Stimulated activated CD4-positive, alpha-beta T cell treated with anti-CD3 and anti-CD28 coated beads, TNF-alpha, amount 100 ng/mL, for 1 hour (primary cell): Measurements from ENCODE around the gene OR7G2.

Source experiments
- DNase-seq, 3 donors: peaks; one replicate each; pipeline ENCODE4 v3.0.0-alpha.2; 2020; ENCODE audit warnings: low read depth in 3 of 3, low spot score in 1 of 3

OR7G2 gene

GRCh38 chr19:9107375-9107774 is at the start of gene OR7G2:
Gene OR7G2 (minus strand): TSS chr19:9107475. CDS start chr19:9103243, 4,232 bp downstream.
- DNase-seq, result no peak

DNA sequence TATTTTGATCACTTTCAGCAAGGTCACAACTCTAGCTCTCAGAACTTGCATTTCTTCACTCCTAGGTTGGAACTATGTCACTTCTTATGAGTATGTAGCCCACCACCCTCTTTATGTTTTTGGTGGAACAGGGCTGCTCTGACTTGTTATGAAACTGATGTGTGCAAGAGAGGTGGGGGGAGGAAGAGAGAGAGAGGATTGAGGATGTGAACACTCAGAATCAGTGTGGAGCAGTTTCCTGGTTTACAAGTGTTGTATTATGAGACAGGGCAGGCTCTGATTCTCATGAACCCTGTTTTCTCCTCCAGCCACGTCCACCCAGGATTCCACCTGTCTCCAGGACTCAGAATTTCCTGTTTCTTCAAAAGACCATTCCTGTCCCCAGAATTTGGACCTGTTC is 49.0 kb upstream of the OR7G2 start:
- DNase-seq, result no peak

GRCh38 chr19:9155591-9155990 is 48.3 kb upstream of the OR7G2 start:
- DNase-seq, result no peak

DNA sequence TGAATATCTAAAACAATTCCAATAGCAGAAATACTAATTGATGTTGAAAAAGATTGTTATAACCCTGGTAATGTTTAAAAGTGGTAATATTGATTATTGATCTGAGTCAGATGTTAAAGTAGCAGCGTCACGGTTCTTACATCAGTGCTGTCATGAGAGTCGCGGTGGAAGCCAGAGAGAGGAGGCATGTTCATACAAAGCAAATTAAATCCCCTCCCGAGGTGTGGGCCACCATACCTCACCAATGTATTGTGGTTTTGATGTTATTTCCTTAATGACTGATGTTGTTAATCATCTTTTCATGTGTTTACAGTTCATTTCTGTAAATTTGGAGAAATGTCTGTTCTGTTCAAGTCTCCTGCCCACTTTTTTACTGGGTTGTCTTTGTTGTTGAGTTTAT is 44.1 kb upstream of the OR7G2 start:
- DNase-seq, result no peak

- DNase-seq, result no peak
These were observed 43.4 kb upstream of the OR7G2 start for GRCh38 chr19:9150650-9151049.

DNA sequence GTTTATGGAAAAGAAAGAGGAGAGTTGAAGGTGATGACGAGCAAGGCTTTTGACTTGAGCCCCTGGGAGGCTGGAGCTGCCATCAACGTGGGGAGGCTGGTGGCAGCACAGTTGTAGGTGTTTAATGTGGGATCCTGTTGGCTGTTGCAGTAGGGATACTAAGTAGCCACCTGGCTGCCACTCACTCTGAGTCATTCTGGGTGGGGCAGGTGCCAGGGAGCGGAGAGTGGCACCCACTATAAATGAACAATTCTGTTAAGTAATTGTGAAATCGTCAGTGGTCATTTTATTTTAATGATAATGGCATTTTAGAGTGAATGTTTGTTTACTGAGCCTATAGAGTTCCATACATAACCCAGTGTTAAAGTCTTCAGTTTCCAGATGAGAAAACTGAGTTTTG is 42.7 kb upstream of the OR7G2 start:
- no peak for DNase-seq

DNA sequence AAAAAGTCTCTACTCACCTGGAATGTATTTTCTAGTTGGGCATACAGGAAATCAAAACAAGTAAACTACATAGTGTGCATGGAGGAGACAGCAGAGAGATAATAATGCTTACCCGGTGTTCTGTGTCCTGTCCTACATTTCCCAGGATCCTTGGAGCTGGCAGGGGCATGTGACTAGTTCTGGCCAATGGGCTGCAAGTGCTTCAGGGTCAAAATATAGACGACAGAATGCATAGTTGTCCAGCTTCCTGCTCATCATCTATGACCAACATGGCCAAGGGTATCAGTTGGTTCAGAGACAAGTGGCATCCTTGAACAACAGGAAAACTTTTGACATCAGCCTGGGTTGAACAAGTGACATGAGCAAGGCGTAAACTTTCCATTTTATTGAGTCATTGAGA is 41.4 kb upstream of the OR7G2 start:
- DNase-seq, result no peak

DNA sequence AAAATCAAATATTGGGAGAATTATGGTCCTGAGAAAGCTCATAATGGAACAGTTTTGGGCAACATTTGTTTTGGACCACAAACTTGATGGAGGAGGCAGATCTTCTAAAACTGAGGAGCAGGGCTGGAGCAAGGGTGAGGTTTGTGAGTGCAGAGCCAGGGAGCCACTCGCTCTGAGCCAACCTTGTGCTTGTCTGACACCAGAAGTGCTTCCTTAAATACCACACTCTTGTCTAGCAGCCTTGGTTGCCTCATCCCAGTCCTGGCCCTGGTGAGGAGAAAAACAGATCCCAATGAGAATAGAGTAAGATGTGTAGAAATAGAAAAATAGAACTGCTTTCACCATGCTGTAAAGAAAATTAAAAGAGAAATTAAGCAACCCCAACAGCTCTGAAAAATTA is 39.6 kb upstream of the OR7G2 start:
- no peak for DNase-seq

GRCh38 chr19:9144920-9145319 is 37.6 kb upstream of the OR7G2 start:
- DNase-seq, result no peak

- peak; percentile 71 to 75 (median 75) for DNase-seq
These were observed 33.0 kb upstream of the OR7G2 start, which contains the start of gene ZNF317 for GRCh38 chr19:9140159-9140874. Gene ZNF317 (plus strand): TSS chr19:9140397. CDS start chr19:9156017, 15,620 bp downstream.

DNA sequence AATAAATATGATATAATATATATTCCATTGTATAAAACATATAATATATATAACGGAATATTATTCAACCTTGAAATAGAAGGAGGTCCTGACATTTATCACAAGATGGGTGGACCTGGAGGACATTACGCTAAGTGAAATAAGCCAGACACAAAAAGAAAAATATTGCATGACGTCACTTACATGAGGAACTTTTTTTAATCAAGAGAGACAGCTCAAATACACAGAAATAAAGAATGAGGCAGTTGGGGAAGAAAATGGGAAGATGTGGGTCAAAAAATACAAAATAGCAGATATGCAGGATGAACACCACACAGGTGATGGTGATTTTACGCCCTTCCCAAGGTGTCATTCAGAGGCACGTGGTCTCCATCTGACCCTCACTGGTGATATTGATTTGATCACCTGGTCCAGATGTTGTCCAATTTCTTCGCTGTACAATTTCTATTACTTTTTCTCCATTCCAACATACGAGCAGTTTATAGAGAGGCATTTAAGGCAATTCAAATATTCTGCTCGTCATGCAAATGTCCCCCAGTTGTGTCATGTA is 32.4 kb upstream of the OR7G2 start:
- no peak for DNase-seq

- DNase-seq, result no peak
These were observed 25.1 kb upstream of the OR7G2 start for GRCh38 chr19:9132422-9132821.

DNA sequence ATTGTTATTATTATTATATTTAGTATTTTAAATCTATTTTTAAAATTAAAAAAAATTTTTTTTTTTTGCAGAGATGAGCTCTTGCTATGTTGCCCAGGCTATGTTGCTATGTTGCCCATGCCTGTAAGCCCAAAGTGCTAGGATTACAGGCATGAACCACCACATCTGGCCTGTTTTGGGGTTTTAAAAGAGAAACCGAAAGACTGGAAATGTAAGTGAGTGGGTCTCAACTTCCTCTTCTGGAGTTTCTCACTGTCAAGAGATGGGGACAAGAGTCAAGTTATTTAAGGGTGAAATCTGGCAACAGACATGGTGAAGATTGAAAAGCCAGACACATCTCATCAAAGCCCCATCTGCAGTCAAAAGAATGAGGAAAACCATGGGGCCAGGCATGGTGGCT is 23.7 kb upstream of the OR7G2 start:
- DNase-seq, result no peak

DNA sequence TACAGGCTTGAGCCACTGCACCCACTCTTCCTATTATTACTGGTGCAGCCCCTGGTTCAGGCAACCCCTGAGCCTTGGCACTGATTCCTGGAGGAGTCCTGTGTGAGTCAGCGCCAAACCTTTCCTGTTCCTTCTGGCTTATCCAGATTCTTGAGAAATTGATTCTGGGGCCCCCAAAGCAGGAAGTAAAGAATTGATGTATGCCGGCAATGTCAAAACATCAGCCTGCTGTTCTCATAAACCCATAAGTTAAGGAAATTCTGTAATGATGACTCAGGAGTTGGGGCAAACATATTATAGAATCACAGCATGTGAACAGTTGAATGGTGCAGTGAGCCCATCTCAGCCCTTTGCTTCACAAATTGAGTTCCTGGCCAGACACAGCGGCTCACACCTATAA is 20.9 kb upstream of the OR7G2 start:
- no peak for DNase-seq

- DNase-seq, result no peak
These were observed 19.7 kb upstream of the OR7G2 start, which contains the start of gene OR7G3 for GRCh38 chr19:9126900-9127405. Gene OR7G3 (minus strand): TSS chr19:9126950. CDS start chr19:9126950, 0 bp downstream.

DNA sequence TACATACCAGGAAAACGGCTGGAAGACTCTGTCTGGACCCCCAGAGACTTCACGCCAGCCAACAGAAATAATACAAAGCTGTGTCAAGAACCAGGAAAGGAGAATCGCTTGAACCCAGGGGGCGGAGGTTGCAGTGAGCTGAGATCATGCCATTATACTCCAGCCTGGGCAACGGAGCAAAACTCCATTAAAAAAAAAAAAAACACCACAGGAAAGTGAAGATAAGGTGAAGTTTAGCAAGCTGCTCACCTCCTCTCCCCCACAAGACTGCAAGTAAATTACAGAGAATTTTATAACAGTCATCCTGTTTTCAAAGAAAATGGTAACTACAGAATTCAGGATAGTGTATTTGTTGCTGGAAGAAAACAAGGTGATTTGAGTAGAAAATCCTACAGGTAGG is 9.3 kb upstream of the OR7G2 start:
- no peak for DNase-seq

DNA sequence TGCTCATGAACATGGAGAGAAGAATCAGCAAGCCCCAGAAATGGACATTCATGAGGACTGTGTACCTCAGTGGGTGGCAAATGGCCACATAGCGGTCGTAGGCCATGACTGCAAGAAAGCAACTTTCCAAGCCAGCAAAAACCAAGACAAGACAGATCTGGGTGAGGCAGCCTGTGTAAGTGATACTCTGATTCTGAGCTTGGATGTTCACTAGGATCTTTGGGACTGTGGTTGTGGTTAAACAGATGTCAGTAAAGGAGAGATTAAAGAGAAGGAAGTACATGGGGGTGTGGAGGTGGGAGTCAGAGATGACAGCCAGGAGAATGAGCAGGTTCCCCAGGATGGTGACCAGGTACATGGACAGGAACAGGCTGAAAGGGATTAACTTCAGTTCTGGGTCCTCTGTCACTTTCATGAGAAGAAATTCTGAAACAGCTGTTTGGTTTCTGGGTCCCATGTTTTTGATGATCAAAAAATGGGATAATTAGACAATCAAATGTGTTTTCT is 8.1 kb upstream of the OR7G2 start, which contains the start of gene OR7G1:
TSS of gene OR7G1 (minus strand) at position 457 of the 507 bp plus-strand sequence. CDS start at position 457, 0 bp downstream.
- no peak for DNase-seq

DNA sequence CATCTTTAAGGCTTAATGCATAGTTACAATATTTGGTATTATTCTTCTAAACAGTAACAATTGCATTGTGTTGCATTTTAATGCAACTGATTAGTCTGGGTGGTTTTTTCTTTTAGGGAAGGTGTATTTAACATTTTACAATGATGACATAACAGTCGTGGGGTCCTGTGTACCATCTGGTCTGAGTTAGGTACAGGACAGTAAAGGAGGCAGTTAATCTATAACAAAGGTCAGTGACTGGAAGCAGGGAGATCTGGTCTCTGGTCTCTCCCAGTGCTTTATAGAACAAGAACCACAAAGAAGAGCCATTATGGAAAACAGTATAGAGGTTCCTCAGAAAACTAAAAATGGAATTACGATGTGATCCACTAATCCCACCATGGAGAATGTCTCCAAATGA is 2.7 kb upstream of the OR7G2 start:
- no peak for DNase-seq

- no peak for DNase-seq
These were observed 20.5 kb downstream of the OR7G2 start, which contains the start of gene OR1M1 for GRCh38 chr19:9086761-9087160. Gene OR1M1 (plus strand): TSS chr19:9087061. CDS start chr19:9093245, 6,184 bp downstream.

- DNase-seq, result no peak
These were observed 28.6 kb downstream of the OR7G2 start for GRCh38 chr19:9078651-9079050.

DNA sequence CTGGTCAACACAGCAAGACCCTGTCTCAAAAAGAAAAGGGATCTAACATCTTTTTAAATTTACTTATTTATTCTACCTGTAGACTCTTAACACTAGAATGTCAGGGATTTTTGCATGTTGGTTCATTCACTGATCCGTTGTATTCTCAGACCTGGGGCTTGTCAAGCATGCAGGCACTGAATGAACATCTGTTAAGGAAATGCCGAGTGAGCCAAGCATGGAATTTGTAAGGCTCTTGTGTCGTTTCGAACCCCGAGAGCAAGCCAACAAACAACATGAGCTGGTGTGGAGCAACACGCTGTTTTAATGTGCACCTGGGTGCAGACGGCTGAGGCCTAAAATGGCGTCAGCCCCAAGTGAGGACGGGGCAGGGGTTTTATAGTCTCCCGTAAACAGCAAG is 30.4 kb downstream of the OR7G2 start:
- DNase-seq, result no peak
